ENCODE results near the gene PDE4D. TPM values are rescaled to one million over a fixed set of nuclear protein-coding genes. Genes with fewer than 3 reads are reported as not detected.

Gene PDE4D
- polyA plus RNA-seq, 1 donor (not counting 4 experiments of a cell fraction or from before 2014, with no cell fraction given): 3.6 TPM

- DNase-seq (ENCODE audit: low read depth, low spot score) (no peak), FAIRE-seq (no peak)
- no peaks in the 10 kb centered on the region for H3K79me2 ChIP-seq (ENCODE audit: control insufficient read depth, insufficient read depth, low read length)
- no peak overlapping the region for H2AFZ ChIP-seq (ENCODE audit: control insufficient read depth, low read length)
- dilution Hi-C loops (cut with MboI; ENCODE audit: extremely low pct_ligation_motif_present, low sequenced_read_pairs): no loop called here
- no peaks in the 10 kb centered on the region for H3K9me1 ChIP-seq (ENCODE audit: control insufficient read depth, extremely low read depth, insufficient read depth, low read length)
- H4K20me1 ChIP-seq (ENCODE audit: control insufficient read depth, extremely low read depth, insufficient read depth, low read length): no peaks in the 10 kb centered on the region
- no peak overlapping the region for H3K4me2 ChIP-seq (ENCODE audit: control insufficient read depth, extremely low read depth, insufficient read depth, low read depth, low read length)
- H3K9ac ChIP-seq (ENCODE audit: control insufficient read depth, extremely low read depth, insufficient read depth, low read length): no peak overlapping the region
- TF ChIP-seq CTCF (optimal IDR thresholded peaks at IDR 0.05 in 1 of 3, IDR thresholded peaks at IDR 0.05 in 1 of 3, conservative IDR thresholded peaks at IDR 0.05 in 1 of 3; ENCODE audit: extremely low read depth in 1 of 3, insufficient read depth in 2 of 3, low read length in 3 of 3) (no peak), EZH2 (IDR thresholded peaks at IDR 0.05; ENCODE audit: low read length) (no peak)
- no peaks in the 10 kb centered on the region for H3K36me3 ChIP-seq (ENCODE audit: control insufficient read depth in 2 of 2, extremely low read depth in 1 of 2, insufficient read depth in 2 of 2, low read length in 2 of 2)
- H3K27ac ChIP-seq (ENCODE audit: control insufficient read depth, insufficient read depth, low read length): no peak overlapping the region
- H3K9me3 ChIP-seq (ENCODE audit: control insufficient read depth, low read depth, low read length): no peaks in the 10 kb centered on the region
- no peaks in the 10 kb centered on the region for H3K4me1 ChIP-seq (ENCODE audit: control insufficient read depth, extremely low read depth, insufficient read depth, low read length)
- no peaks in the 10 kb centered on the region for H3K27me3 ChIP-seq (ENCODE audit: control insufficient read depth, extremely low read depth, insufficient read depth, low read length)
- no peak overlapping the region for H3K4me3 ChIP-seq (ENCODE audit: control insufficient read depth in 2 of 3, extremely low read depth in 1 of 3, insufficient read depth in 2 of 3, low read depth in 1 of 3, low read length in 3 of 3)
These were observed 755.0 kb downstream of the PDE4D start for GRCh38 chr5:59138509-59138908.

- no peaks in the 10 kb centered on the region for H3K4me1 ChIP-seq (ENCODE audit: control insufficient read depth, extremely low read depth, insufficient read depth, low read length)
- H4K20me1 ChIP-seq (ENCODE audit: control insufficient read depth, extremely low read depth, insufficient read depth, low read length): no peaks in the 10 kb centered on the region
- no peak overlapping the region for H3K4me2 ChIP-seq (ENCODE audit: control insufficient read depth, extremely low read depth, insufficient read depth, low read depth, low read length)
- no peak overlapping the region for H3K9ac ChIP-seq (ENCODE audit: control insufficient read depth, extremely low read depth, insufficient read depth, low read length)
- no peaks in the 10 kb centered on the region for H3K9me3 ChIP-seq (ENCODE audit: control insufficient read depth, low read depth, low read length)
- H2AFZ ChIP-seq (ENCODE audit: control insufficient read depth, low read length): no peak overlapping the region
- dilution Hi-C loops (cut with MboI; ENCODE audit: extremely low pct_ligation_motif_present, low sequenced_read_pairs): no loop called here
- H3K79me2 ChIP-seq (ENCODE audit: control insufficient read depth, insufficient read depth, low read length): no peaks in the 10 kb centered on the region
- no peak overlapping the region for H3K27ac ChIP-seq (ENCODE audit: control insufficient read depth, insufficient read depth, low read length)
- no peak for TF ChIP-seq EZH2 (IDR thresholded peaks at IDR 0.05; ENCODE audit: low read length)
- H3K36me3 ChIP-seq (ENCODE audit: control insufficient read depth in 2 of 2, extremely low read depth in 1 of 2, insufficient read depth in 2 of 2, low read length in 2 of 2): no peaks in the 10 kb centered on the region
- H3K27me3 ChIP-seq (ENCODE audit: control insufficient read depth, extremely low read depth, insufficient read depth, low read length): no peaks in the 10 kb centered on the region
- no peak for FAIRE-seq
- DNase-seq (ENCODE audit: low read depth, low spot score): no peak
- H3K4me3 ChIP-seq (ENCODE audit: control insufficient read depth in 2 of 3, extremely low read depth in 1 of 3, insufficient read depth in 2 of 3, low read depth in 1 of 3, low read length in 3 of 3): no peak overlapping the region
- H3K9me1 ChIP-seq (ENCODE audit: control insufficient read depth, extremely low read depth, insufficient read depth, low read length): no peaks in the 10 kb centered on the region
These were observed 755.7 kb downstream of the PDE4D start for GRCh38 chr5:59137846-59138245.

- TF ChIP-seq CTCF (optimal IDR thresholded peaks at IDR 0.05 in 1 of 3, IDR thresholded peaks at IDR 0.05 in 1 of 3, conservative IDR thresholded peaks at IDR 0.05 in 1 of 3; ENCODE audit: extremely low read depth in 1 of 3, insufficient read depth in 2 of 3, low read length in 3 of 3) (no peak), EZH2 (IDR thresholded peaks at IDR 0.05; ENCODE audit: low read length) (no peak)
- Histone ChIP-seq H3K9me3 (ENCODE audit: control insufficient read depth, low read depth, low read length) (no peaks in the 10 kb centered on the region), H3K27me3 (ENCODE audit: control insufficient read depth, extremely low read depth, insufficient read depth, low read length) (no peaks in the 10 kb centered on the region), H3K4me1 (ENCODE audit: control insufficient read depth, extremely low read depth, insufficient read depth, low read length) (no peaks in the 10 kb centered on the region), H3K9me1 (ENCODE audit: control insufficient read depth, extremely low read depth, insufficient read depth, low read length) (no peaks in the 10 kb centered on the region), H3K4me2 (ENCODE audit: control insufficient read depth, extremely low read depth, insufficient read depth, low read depth, low read length) (no peak overlapping the region), H3K4me3 (ENCODE audit: control insufficient read depth in 2 of 3, extremely low read depth in 1 of 3, insufficient read depth in 2 of 3, low read depth in 1 of 3, low read length in 3 of 3) (no peak overlapping the region), H3K79me2 (ENCODE audit: control insufficient read depth, insufficient read depth, low read length) (no peaks in the 10 kb centered on the region), H3K27ac (ENCODE audit: control insufficient read depth, insufficient read depth, low read length) (no peak overlapping the region), H2AFZ (ENCODE audit: control insufficient read depth, low read length) (no peak overlapping the region), H4K20me1 (ENCODE audit: control insufficient read depth, extremely low read depth, insufficient read depth, low read length) (no peaks in the 10 kb centered on the region), H3K36me3 (ENCODE audit: control insufficient read depth in 2 of 2, extremely low read depth in 1 of 2, insufficient read depth in 2 of 2, low read length in 2 of 2) (no peaks in the 10 kb centered on the region), H3K9ac (ENCODE audit: control insufficient read depth, extremely low read depth, insufficient read depth, low read length) (no peak overlapping the region)
- no peak for FAIRE-seq
- no peak for DNase-seq (ENCODE audit: low read depth, low spot score)
- dilution Hi-C loops (cut with MboI; ENCODE audit: extremely low pct_ligation_motif_present, low sequenced_read_pairs): no loop called here
These were observed 757.0 kb downstream of the PDE4D start for GRCh38 chr5:59136549-59136948.
